GM12875 (cell line): Measurements from ENCODE around the gene COMMD2.

Source experiments
- H3K4me3 ChIP-seq: one replicate; pipeline ENCODE4 v1.5.1; 2011; ENCODE audit warnings: low read depth, low read length, control low read depth
- TF ChIP-seq, protein P1 (sequence below): IDR thresholded peaks from 2 replicates; pipeline ENCODE4 v1.5.1; 2011; ENCODE audit warnings: low read depth, mild to moderate bottlenecking, control low read depth, inconsistent platforms, low read length, moderate library complexity, borderline replicate concordance; ENCODE audit not compliant: insufficient read depth

COMMD2 gene

DNA sequence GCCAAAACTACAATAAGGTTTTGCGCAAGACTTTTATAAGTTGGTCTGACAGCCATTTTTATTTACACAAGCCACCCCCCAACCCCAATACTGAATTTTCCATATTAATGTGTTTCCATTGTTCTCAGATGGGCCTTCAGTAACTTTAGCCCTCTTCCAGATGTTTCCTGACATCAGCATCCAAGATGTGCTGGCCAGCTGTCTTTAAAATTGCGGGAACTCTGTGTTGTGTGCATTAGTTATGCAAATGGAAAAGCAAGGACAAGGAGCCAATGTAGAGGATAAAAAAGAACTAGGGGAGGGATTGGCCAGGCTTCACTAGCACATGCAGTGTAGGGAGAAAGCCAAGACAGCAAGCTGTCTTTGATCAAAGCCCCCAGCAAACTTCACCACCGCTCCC, 45.4 kb downstream of the COMMD2 start:
- TF ChIP-seq, protein P1, sequence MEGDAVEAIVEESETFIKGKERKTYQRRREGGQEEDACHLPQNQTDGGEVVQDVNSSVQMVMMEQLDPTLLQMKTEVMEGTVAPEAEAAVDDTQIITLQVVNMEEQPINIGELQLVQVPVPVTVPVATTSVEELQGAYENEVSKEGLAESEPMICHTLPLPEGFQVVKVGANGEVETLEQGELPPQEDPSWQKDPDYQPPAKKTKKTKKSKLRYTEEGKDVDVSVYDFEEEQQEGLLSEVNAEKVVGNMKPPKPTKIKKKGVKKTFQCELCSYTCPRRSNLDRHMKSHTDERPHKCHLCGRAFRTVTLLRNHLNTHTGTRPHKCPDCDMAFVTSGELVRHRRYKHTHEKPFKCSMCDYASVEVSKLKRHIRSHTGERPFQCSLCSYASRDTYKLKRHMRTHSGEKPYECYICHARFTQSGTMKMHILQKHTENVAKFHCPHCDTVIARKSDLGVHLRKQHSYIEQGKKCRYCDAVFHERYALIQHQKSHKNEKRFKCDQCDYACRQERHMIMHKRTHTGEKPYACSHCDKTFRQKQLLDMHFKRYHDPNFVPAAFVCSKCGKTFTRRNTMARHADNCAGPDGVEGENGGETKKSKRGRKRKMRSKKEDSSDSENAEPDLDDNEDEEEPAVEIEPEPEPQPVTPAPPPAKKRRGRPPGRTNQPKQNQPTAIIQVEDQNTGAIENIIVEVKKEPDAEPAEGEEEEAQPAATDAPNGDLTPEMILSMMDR, result no peak
- no peak overlapping the region for H3K4me3 ChIP-seq

DNA sequence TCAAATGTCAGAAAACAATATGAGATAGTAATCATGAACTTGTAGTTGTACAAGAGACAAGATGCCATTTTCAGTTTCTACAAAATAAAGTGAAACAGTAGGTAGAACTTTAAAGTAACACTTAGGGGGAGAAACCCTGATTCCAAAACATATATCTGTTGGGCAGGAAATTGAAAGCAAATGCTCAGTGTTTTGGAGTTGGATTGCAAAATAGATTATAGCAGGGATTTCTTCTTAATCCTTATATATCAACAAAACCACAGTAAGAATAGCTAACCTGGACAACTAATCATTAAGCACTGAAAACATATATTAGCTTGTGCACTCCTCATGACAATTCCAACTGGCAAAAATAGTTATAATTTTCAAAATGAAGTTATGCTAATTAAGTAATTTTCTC, 46.9 kb downstream of the COMMD2 start:
- TF ChIP-seq, protein P1, result no peak
- H3K4me3 ChIP-seq, result no peak overlapping the region

DNA sequence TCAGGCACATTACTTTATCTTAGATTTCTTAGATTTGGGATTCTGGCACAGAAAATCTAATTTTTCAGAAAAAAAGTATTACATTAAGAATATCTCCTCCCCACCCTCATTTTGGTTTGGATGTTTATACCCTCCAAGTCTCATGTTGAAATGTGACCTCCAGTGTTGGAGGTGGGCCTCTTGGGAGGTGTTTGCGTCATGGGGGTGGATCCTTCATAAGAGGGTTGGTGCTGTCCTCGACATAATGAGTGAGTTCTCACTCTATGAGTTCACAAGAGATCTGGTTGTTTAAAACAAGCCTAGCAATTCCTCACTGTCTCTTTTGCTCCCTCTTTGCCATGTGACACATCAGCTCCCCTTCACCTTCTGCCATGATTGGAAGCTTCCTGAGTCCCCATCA, 48.8 kb downstream of the COMMD2 start:
- TF ChIP-seq, protein P1, result no peak
- H3K4me3 ChIP-seq, result no peak overlapping the region

DNA sequence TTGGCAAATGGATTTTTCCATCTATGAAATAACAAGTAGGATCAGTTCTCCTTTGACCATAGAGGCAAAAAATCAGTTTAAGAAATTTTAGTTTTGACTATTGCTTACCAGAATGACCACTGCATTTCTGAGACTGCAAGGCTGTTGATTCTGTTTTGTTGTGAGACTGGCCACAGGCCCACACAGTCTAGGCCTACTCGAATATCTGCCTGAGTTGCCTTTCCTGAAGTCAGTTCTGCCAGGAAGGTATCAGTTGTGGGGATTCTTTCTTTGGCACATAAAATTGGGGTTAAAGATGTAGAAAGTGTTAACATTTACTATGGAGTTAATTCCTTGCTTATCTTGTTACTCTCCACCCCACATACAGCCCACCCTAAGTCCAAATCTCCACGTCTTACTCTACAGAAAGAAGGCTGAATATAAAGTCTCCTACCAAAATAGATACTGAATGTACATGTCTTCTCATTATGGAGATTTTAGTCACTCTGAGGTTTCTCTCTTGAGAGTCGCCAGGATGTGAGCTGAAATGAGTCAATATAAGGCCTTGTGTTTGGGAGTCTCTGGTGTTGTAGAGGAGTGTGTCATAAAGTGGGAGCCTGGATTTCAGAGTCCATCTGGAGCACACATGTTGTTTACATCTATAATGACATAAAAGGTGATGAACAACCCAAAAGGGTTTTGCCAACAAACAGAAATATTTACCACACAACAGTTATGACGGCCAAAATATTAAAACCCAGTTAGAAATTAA, 49.4 kb downstream of the COMMD2 start:
- H3K4me3 ChIP-seq, result no peak overlapping the region
- TF ChIP-seq, protein P1, result no peak

DNA sequence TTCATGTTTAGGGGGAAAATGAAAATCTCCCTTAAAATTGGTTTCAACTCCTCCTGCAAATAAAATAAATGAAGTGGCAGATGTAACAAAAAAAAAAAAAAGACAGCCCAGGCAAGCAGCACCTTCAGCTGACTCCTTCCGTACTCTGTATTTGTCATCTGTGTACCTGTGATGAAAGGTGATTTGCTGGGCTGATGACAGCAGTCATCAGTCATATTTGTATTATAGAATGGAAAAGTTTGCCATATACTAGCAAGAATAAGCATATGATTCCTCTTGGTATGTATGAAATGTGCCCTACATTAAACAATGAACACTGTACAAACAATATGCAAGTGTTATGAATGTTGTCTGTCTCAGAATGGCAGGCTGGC, 50.3 kb downstream of the COMMD2 start:
- no peak overlapping the region for H3K4me3 ChIP-seq
- TF ChIP-seq, protein P1, result no peak

DNA sequence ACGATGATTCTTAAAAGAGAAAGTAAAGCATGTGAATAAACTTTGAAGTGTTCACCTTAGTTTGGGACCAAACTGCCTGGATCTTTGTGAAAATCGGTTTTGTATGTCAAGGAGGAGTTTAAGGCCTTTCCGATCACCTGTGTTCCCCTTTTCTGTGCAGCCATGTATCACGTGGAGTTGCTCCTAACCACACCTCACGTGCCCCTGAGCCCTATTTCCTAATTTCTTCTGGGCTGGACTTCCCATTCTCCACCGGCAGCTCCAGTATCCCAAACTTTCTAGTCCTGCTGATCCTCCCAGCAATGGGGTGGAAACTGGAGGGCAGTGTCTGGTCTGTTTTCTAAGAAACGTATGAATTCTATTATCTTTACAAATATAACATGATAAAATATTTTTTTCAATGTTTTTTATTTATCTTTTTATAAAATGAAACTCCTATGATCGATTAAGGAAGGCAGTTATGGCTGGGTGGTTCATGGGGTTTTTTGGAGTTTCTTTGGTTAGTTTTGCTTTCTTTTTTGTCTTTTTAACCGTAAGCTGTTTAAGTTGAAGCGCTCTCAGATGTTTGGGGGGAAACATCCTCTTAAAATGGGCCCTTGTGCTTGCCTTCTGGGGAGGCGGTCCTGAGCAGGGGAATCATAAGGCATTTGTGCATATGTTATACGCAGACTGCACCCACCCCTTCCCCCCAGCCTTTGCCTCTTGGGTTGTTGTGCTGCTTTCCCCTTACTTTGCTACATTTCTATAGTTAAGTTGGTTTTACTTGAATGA, 50.9 kb downstream of the COMMD2 start:
- TF ChIP-seq, protein P1, result no peak
- no peak overlapping the region for H3K4me3 ChIP-seq
